Thyroid gland (tissue), 4 donors: ENCODE results near the gene CLDN12. TPM values are rescaled to one million over a fixed set of nuclear protein-coding genes. Genes with fewer than 3 reads are reported as not detected.

Experiments
- DNase-seq, 2 donors: peaks; one replicate each; pipeline ENCODE4 v3.0.0-alpha.2; 2019
- H3K27ac ChIP-seq, 3 donors: fragments of 200-600 bp; sonication (generic); 1 replicate in 2 of 3; 2 replicates in 1 of 3; pipeline ENCODE4 v1.5.1; 2016 to 2019; ENCODE audit warnings: mild to moderate bottlenecking in 1 of 3, moderate library complexity in 1 of 3
- H3K27me3 ChIP-seq: fragments of 200-600 bp; sonication (generic); one replicate; pipeline ENCODE4 v1.5.1; 2019
- H3K36me3 ChIP-seq, 2 donors: fragments of 200-600 bp; sonication (generic); one replicate each; pipeline ENCODE4 v1.5.1; 2016 to 2019
- H3K4me1 ChIP-seq, 2 donors: fragments of 200-600 bp; sonication (generic); one replicate each; pipeline ENCODE4 v1.5.1; 2017 to 2019
- H3K4me3 ChIP-seq, 3 donors: fragments of 200-600 bp; sonication (generic); replicated peaks in 1 of 3; 1 replicate in 2 of 3; 2 replicates in 1 of 3; pipeline ENCODE4 v1.5.1; 2016; ENCODE audit warnings: mild to moderate bottlenecking in 1 of 3
- H3K9me3 ChIP-seq: fragments of 200-600 bp; sonication (generic); one replicate; pipeline ENCODE4 v1.5.1; 2017
- CTCF ChIP-seq, 6 experiments: fragments of 200-600 bp in 3 of 6; fragments of 450-650 bp in 3 of 6; sonication (generic) in 3 of 6; IDR thresholded peaks; one replicate each; pipeline ENCODE4 v1.5.1; 2016 to 2019; ENCODE audit warnings: antibody characterized with exemption in 6 of 6, mild to moderate bottlenecking in 2 of 6, inconsistent platforms in 1 of 6, moderate library complexity in 1 of 6
- POLR2A ChIP-seq, 2 donors: fragments of 450-650 bp; IDR thresholded peaks; one replicate each; pipeline ENCODE4 v1.6.1; 2017; ENCODE audit warnings: antibody characterized with exemption in 2 of 2, mild to moderate bottlenecking in 2 of 2, moderate library complexity in 1 of 2
- WGBS, 2 donors: methylation state at CpG; one replicate each; pipeline ENCODE4 v1.1.5; 2017; 5-methylcytosine and 5-hydroxymethylcytosine counted together
- intact Hi-C: fragments of 100-400 bp; cut with DNase I; formaldehyde crosslinking; loops from one replicate; pipeline ENCODE4 v1.15.1; 2023
- total RNA-seq, 4 donors: library from RNA; depleted of rRNA; stranded (reverse); fragments of >200 nt; gene quantifications; one replicate each; pipeline ENCODE4 v1.2.3, GENCODE V29; 2016

Gene CLDN12
- total RNA-seq, 4 donors from 2014 or later: 22.8 to 35.5 (median 29.3) TPM

- no peaks in the 10 kb centered on the region for H3K4me1 ChIP-seq
- DNase-seq: no peak
- H3K36me3 ChIP-seq: peaks cover 0 to 10% of the 10 kb centered on the region in 2 donors
- H3K4me3 ChIP-seq: peak overlapping the region; percentile 43 to 63 (median 54)
- peak overlapping the region; percentile 78 to 96 (median 91) for H3K27ac ChIP-seq
- no peaks in the 10 kb centered on the region for H3K9me3 ChIP-seq
- H3K27me3 ChIP-seq: no peaks in the 10 kb centered on the region
- intact Hi-C loops: no loop called here
- TF ChIP-seq CTCF (IDR thresholded peaks at IDR 0.05) (no peak), POLR2A (IDR thresholded peaks at IDR 0.05) (no peak)
- 18 to 19% methylated on average over 1 of the region's 1 CpG for WGBS, 2 donors
Measured at GRCh38 chr7:90402785-90403173, 482 bp upstream of the CLDN12 start.

- 91 to 97% methylated on average over 4 of the region's 4 CpGs for WGBS, 2 donors
- H3K4me3 ChIP-seq: no peak overlapping the region
Measured at GRCh38 chr7:90404777-90405176, 1.5 kb downstream of the CLDN12 start.

GRCh38 chr7:90407484-90407821, 4.2 kb downstream of the CLDN12 start:
- Histone ChIP-seq H3K36me3 (peaks cover 3 to 18% of the 10 kb centered on the region in 2 donors), H3K9me3 (no peaks in the 10 kb centered on the region), H3K4me1 (no peaks in the 10 kb centered on the region), H3K27ac (no peak overlapping the region), H3K27me3 (no peaks in the 10 kb centered on the region), H3K4me3 (no peak overlapping the region)
- no peak for DNase-seq
- intact Hi-C loops: no loop called here
- WGBS, 2 donors: 80 to 86% methylated on average over 1 of the region's 1 CpG
- TF ChIP-seq POLR2A (IDR thresholded peaks at IDR 0.05) (no peak), CTCF (IDR thresholded peaks at IDR 0.05) (no peak)

More at GRCh38 chr7:90404777-90405176, 1.5 kb downstream of the CLDN12 start:
- no peaks in the 10 kb centered on the region for H3K9me3 ChIP-seq
- intact Hi-C loops: no loop called here
- H3K36me3 ChIP-seq: peaks cover 2 to 18% of the 10 kb centered on the region in 2 donors
- TF ChIP-seq POLR2A (IDR thresholded peaks at IDR 0.05): no peak
- no peak for TF ChIP-seq CTCF (IDR thresholded peaks at IDR 0.05)
- H3K4me1 ChIP-seq: no peaks in the 10 kb centered on the region
- H3K27me3 ChIP-seq: no peaks in the 10 kb centered on the region
- DNase-seq: no peak
- no peak overlapping the region for H3K27ac ChIP-seq

GRCh38 chr7:90408142-90408541, 4.9 kb downstream of the CLDN12 start:
- Histone ChIP-seq H3K9me3 (no peaks in the 10 kb centered on the region), H3K4me3 (no peak overlapping the region), H3K4me1 (no peaks in the 10 kb centered on the region), H3K27me3 (no peaks in the 10 kb centered on the region), H3K27ac (no peak overlapping the region), H3K36me3 (peaks cover 5 to 18% of the 10 kb centered on the region in 2 donors)
- intact Hi-C loops: no loop called here
- DNase-seq: no peak
- no peak for TF ChIP-seq POLR2A (IDR thresholded peaks at IDR 0.05)
- TF ChIP-seq CTCF (IDR thresholded peaks at IDR 0.05): no peak
- WGBS, 2 donors: 93 to 96% methylated on average over 1 of the region's 1 CpG

- TF ChIP-seq CTCF (IDR thresholded peaks at IDR 0.05) (no peak), POLR2A (IDR thresholded peaks at IDR 0.05) (no peak)
- no peak for DNase-seq
- intact Hi-C loops: no loop called here
- H3K27ac ChIP-seq: no peak overlapping the region
- WGBS, 2 donors: 75 to 76% methylated on average over 3 of the region's 3 CpGs
- H3K4me1 ChIP-seq: no peaks in the 10 kb centered on the region
- peaks cover 8 to 18% of the 10 kb centered on the region in 2 donors for H3K36me3 ChIP-seq
- H3K4me3 ChIP-seq: no peak overlapping the region
- H3K27me3 ChIP-seq: no peaks in the 10 kb centered on the region
- H3K9me3 ChIP-seq: no peaks in the 10 kb centered on the region
Measured at GRCh38 chr7:90409667-90410066, 6.4 kb downstream of the CLDN12 start.
